OCI-LY3 (cell line): ENCODE measurements around the gene FBXW8.

Experiments
- CTCF ChIP-seq: fragments of 200-600, 300-600 bp; sonication (generic); IDR thresholded peaks from 2 replicates; pipeline ENCODE4 v1.5.1; 2014; ENCODE audit warnings: antibody characterized with exemption, low read length, low read depth
- EZH2phosphoT487 ChIP-seq: fragments of 200-600 bp; shearing (Covaris generic); IDR thresholded peaks from 2 replicates; pipeline ENCODE4 v1.6.1; 2018; ENCODE audit warnings: antibody characterized with exemption, mixed run types, low read depth

GRCh38 chr12:117053050-117053400, 142.3 kb downstream of the FBXW8 start:
- TF ChIP-seq CTCF: no peak
- no peak for TF ChIP-seq EZH2phosphoT487
